MM.1S (cell line): Measurements from ENCODE around the gene SMG7.

Experiments
- EZH2 ChIP-seq: fragments of 300-600 bp; sonication (generic); optimal IDR thresholded peaks from 2 replicates; pipeline ENCODE3; 2017; ENCODE audit warnings: low read depth, mild to moderate bottlenecking, antibody characterized with exemption, low read length, mixed read lengths
- EZH2phosphoT487 ChIP-seq: fragments of 300-600 bp; sonication (generic); IDR thresholded peaks from 2 replicates; pipeline ENCODE4 v1.6.1; 2018; ENCODE audit warnings: antibody characterized with exemption, low read length
- TF ChIP-seq, protein P1 (sequence below): fragments of 300-600 bp; sonication (generic); IDR thresholded peaks from 2 replicates; pipeline ENCODE4 v1.5.1; 2016; ENCODE audit warnings: antibody characterized with exemption, low read length, mixed read lengths

DNA sequence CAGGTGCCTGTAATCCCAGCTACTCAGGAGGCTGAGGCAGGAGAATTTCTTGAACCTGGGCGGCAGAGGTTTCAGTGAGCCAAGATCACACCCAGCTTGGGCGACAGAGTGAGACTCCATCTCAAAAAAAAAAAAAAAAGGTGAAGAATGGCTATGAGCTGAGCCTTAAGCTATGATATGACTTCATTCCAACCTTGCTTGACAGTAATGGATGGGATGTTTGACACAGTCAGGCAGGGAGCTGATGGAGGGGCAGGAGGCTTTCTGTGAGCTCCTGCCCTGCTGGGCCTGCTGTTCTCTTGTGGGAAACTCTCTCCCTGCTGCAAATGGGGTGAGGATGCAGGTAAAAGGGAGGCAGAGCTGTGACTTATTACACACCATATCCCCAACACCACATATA, 90.4 kb downstream of the SMG7 start:
- TF ChIP-seq, protein P1, sequence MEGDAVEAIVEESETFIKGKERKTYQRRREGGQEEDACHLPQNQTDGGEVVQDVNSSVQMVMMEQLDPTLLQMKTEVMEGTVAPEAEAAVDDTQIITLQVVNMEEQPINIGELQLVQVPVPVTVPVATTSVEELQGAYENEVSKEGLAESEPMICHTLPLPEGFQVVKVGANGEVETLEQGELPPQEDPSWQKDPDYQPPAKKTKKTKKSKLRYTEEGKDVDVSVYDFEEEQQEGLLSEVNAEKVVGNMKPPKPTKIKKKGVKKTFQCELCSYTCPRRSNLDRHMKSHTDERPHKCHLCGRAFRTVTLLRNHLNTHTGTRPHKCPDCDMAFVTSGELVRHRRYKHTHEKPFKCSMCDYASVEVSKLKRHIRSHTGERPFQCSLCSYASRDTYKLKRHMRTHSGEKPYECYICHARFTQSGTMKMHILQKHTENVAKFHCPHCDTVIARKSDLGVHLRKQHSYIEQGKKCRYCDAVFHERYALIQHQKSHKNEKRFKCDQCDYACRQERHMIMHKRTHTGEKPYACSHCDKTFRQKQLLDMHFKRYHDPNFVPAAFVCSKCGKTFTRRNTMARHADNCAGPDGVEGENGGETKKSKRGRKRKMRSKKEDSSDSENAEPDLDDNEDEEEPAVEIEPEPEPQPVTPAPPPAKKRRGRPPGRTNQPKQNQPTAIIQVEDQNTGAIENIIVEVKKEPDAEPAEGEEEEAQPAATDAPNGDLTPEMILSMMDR = no peak
- TF ChIP-seq EZH2 (no peak), EZH2phosphoT487 (no peak)
